Measurements from ENCODE around the gene RPS15.

DNA sequence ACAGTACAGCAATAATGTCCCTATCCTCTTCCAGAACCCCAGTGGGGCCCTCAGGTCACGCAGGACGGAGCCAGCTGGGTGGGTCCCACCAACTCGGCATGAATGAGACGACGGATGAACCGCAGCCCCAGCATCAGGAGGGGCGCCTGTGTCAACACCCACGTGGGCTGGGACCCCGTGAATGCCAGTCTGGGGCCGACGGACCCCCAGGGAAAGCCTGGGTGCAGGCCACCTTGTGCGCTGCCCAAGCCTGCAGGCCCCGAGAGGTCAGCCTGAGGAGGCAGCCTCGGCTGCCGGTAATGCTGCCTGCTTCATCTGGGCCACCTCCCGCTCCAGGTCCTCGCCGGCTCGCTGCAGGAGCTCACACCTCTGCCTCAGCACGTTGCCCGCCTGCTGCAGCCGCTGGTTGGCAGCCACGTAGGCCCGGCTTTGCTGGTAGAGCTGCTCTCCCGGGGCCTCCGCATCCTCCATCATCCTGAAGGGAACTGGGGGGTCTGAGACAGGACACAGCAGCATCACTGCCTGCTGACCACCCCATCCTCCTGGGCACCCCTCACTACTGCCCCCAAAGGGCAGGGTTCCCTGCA is 36.7 kb downstream of the RPS15 start:
- TF ChIP-seq, protein P1, sequence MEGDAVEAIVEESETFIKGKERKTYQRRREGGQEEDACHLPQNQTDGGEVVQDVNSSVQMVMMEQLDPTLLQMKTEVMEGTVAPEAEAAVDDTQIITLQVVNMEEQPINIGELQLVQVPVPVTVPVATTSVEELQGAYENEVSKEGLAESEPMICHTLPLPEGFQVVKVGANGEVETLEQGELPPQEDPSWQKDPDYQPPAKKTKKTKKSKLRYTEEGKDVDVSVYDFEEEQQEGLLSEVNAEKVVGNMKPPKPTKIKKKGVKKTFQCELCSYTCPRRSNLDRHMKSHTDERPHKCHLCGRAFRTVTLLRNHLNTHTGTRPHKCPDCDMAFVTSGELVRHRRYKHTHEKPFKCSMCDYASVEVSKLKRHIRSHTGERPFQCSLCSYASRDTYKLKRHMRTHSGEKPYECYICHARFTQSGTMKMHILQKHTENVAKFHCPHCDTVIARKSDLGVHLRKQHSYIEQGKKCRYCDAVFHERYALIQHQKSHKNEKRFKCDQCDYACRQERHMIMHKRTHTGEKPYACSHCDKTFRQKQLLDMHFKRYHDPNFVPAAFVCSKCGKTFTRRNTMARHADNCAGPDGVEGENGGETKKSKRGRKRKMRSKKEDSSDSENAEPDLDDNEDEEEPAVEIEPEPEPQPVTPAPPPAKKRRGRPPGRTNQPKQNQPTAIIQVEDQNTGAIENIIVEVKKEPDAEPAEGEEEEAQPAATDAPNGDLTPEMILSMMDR (IDR thresholded peaks at IDR 0.05): no peak
- TF ChIP-seq POLR2A (IDR thresholded peaks at IDR 0.05): no peak

All from upper lobe of left lung (tissue), 4 donors.